Fibroblast of lung (primary cell): Measurements from ENCODE around the gene MORN4. TPM values are rescaled to one million over a fixed set of nuclear protein-coding genes. Genes with fewer than 3 reads are reported as not detected.

Source experiments
- DNase-seq, 2 donors: peaks; one replicate each; pipeline versions ENCODE4 v3.0.0 to v3.0.0-alpha.2; 2010; ENCODE audit warnings: low read depth in 2 of 2
- H2AFZ ChIP-seq: 2 replicates; pipeline ENCODE4 v1.5.1; 2012; ENCODE audit warnings: low read length, control low read depth, inconsistent platforms
- H3K27ac ChIP-seq: 2 replicates; pipeline ENCODE4 v1.5.1; 2011; ENCODE audit warnings: low read length, control low read depth; ENCODE audit not compliant: insufficient read depth
- H3K27me3 ChIP-seq: 2 replicates; pipeline ENCODE4 v1.5.1; 2011; ENCODE audit warnings: mild to moderate bottlenecking, low read length; ENCODE audit not compliant: control insufficient read depth, insufficient read depth
- H3K36me3 ChIP-seq: 2 replicates; pipeline ENCODE4 v1.5.1; 2011; ENCODE audit warnings: low read length; ENCODE audit not compliant: control insufficient read depth, insufficient read depth
- H3K4me1 ChIP-seq: 2 replicates; pipeline ENCODE4 v1.5.1; 2011; ENCODE audit warnings: low read length; ENCODE audit not compliant: control insufficient read depth, insufficient read depth; ENCODE audit errors: extremely low read depth
- H3K4me2 ChIP-seq: 2 replicates; pipeline ENCODE4 v1.5.1; 2011; ENCODE audit warnings: low read length, control low read depth; ENCODE audit not compliant: insufficient read depth; ENCODE audit errors: extremely low read depth
- H3K4me3 ChIP-seq, 4 experiments: fragments of 200-600 bp in 1 of 4; sonication (generic) in 1 of 4; replicated peaks in 1 of 4; 2 replicates each; pipeline ENCODE4 v1.5.1; 2011 to 2016; ENCODE audit warnings: low read length in 4 of 4, low read depth in 3 of 4, mild to moderate bottlenecking in 3 of 4, control low read depth in 2 of 4, inconsistent platforms in 1 of 4, mixed read lengths in 1 of 4; ENCODE audit not compliant: insufficient read depth in 1 of 4; ENCODE audit errors: control extremely low read depth in 1 of 4
- H3K79me2 ChIP-seq: 2 replicates; pipeline ENCODE4 v1.5.1; 2012; ENCODE audit warnings: mild to moderate bottlenecking, low read length, inconsistent platforms; ENCODE audit not compliant: control insufficient read depth, insufficient read depth
- H3K9ac ChIP-seq: 2 replicates; pipeline ENCODE4 v1.5.1; 2011; ENCODE audit warnings: mild to moderate bottlenecking, low read length, control low read depth; ENCODE audit not compliant: insufficient read depth
- H3K9me3 ChIP-seq: 2 replicates; pipeline ENCODE4 v1.5.1; 2012; ENCODE audit warnings: low read depth, low read length; ENCODE audit not compliant: control insufficient read depth, insufficient read depth
- H4K20me1 ChIP-seq: 2 replicates; pipeline ENCODE4 v1.5.1; 2011; ENCODE audit warnings: low read length; ENCODE audit not compliant: control insufficient read depth, insufficient read depth; ENCODE audit errors: extremely low read depth
- EZH2 ChIP-seq: IDR thresholded peaks from 2 replicates; pipeline ENCODE4 v1.5.1; 2012; ENCODE audit warnings: low read length, control low read depth, mild to moderate bottlenecking; ENCODE audit errors: missing control alignments
- polyA plus RNA-seq, 2 donors: library from polyadenylated mRNA; depleted of rRNA in 1 of 2; stranded (reverse) in 1 of 2; unstranded in 1 of 2; fragments of >200 nt; gene quantifications; 2 replicates each; pipeline ENCODE4 v1.2.1, GENCODE V29; 2011 to 2012; ENCODE audit warnings: missing spikeins in 1 of 2
- total RNA-seq: library from RNA; depleted of rRNA; stranded (reverse); fragments of >200 nt; gene quantifications from 2 replicates; pipeline ENCODE4 v1.2.1, GENCODE V29; 2014
- TF ChIP-seq, protein P1 (sequence below), 2 donors: IDR thresholded peaks in 1 of 2; conservative IDR thresholded peaks in 1 of 2; 1 replicate in 1 of 2; 2 replicates in 1 of 2; pipeline ENCODE4 v1.5.1; 2011 to 2012; ENCODE audit warnings: low read length in 2 of 2, control low read depth in 1 of 2, inconsistent platforms in 1 of 2, low read depth in 1 of 2, mild to moderate bottlenecking in 1 of 2

The MORN4 gene
- total and polyA plus RNA-seq, 2 donors (not counting 1 experiment from before 2014, with no cell fraction given) = 13.2 to 13.4 TPM

DNA sequence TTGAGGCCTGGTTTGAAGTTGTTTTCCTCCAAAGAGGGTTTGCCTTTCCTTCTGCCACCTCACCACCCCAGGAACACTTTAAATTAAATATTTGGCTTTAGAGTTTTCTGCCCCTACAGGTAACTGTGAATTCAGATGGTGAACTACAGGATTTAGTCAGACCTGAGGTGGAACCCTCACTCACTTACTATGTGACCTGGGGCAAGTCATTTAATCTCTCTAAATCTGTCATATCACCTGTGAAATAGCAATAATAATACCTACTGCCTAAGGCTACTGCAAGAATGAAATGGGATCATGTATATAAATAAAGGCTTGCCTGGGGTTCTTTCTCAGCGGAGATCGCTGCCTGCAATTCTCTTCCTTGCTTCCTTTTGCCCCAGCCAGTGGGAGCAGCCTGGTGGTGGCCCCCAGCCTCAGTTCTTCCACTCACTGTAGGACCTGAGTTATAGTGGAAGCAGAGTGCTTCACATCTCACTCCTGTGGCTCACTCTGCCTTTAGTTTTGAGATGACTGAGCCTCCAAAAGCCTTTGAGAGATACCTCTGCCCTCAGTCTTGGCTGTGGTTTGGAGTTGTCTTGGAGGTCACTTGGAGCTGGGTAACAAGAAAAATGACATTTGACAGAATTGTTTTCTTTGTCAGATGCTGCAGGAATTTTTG is 66.8 kb downstream of the MORN4 start:
- Histone ChIP-seq H4K20me1 (no peaks in the 10 kb centered on the region), H3K79me2 (no peaks in the 10 kb centered on the region), H3K4me2 (no peak overlapping the region), H3K27ac (no peak overlapping the region), H3K4me3 (no peak overlapping the region), H3K9ac (no peak overlapping the region), H2AFZ (no peak overlapping the region), H3K36me3 (peaks cover 2% of the 10 kb centered on the region), H3K4me1 (no peaks in the 10 kb centered on the region), H3K9me3 (no peaks in the 10 kb centered on the region), H3K27me3 (no peaks in the 10 kb centered on the region)
- TF ChIP-seq, protein P1, sequence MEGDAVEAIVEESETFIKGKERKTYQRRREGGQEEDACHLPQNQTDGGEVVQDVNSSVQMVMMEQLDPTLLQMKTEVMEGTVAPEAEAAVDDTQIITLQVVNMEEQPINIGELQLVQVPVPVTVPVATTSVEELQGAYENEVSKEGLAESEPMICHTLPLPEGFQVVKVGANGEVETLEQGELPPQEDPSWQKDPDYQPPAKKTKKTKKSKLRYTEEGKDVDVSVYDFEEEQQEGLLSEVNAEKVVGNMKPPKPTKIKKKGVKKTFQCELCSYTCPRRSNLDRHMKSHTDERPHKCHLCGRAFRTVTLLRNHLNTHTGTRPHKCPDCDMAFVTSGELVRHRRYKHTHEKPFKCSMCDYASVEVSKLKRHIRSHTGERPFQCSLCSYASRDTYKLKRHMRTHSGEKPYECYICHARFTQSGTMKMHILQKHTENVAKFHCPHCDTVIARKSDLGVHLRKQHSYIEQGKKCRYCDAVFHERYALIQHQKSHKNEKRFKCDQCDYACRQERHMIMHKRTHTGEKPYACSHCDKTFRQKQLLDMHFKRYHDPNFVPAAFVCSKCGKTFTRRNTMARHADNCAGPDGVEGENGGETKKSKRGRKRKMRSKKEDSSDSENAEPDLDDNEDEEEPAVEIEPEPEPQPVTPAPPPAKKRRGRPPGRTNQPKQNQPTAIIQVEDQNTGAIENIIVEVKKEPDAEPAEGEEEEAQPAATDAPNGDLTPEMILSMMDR (conservative IDR thresholded peaks at IDR 0.05 in 1 of 2, IDR thresholded peaks at IDR 0.05 in 1 of 2; ENCODE audit: low read depth in 1 of 2, low read length in 2 of 2) = no peak
- no peak for TF ChIP-seq EZH2
- DNase-seq = no peak

DNA sequence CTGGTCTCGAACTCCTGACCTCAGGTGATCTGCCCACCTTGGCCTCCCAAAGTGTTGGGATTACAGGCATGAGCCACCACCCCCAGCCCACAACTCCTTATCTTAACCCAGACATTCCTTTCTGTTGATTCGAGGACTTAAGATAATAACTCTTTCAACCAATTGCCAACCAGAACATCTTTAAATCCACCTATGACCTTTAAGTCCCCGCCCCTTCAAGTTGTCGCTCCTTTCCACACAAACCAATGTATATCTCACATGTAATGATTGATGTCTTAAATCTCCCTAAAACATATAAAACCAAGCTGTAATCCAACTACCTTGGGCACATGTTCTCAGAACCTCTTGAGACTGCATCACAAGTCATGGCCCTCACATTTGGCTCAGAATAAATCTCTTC is 68.5 kb downstream of the MORN4 start:
- Histone ChIP-seq H3K79me2 (no peaks in the 10 kb centered on the region), H4K20me1 (no peaks in the 10 kb centered on the region), H3K4me2 (no peak overlapping the region), H3K4me3 (no peak overlapping the region), H3K9me3 (no peaks in the 10 kb centered on the region), H3K36me3 (peaks cover 2% of the 10 kb centered on the region), H3K4me1 (no peaks in the 10 kb centered on the region), H2AFZ (no peak overlapping the region), H3K27ac (no peak overlapping the region), H3K27me3 (no peaks in the 10 kb centered on the region), H3K9ac (no peak overlapping the region)
- peak in 1 of 2 donors; percentile 58 for DNase-seq
- TF ChIP-seq, protein P1 (conservative IDR thresholded peaks at IDR 0.05 in 1 of 2, IDR thresholded peaks at IDR 0.05 in 1 of 2; ENCODE audit: low read depth in 1 of 2, low read length in 2 of 2) = no peak
- no peak for TF ChIP-seq EZH2

Other genes starting within 250 kb of the MORN4 start
- gene RRP12, start 232.2 kb downstream of the MORN4 start, total RNA-seq = 10.5 and 10.7 TPM in 2 replicates
- gene RRP12, start 232.2 kb downstream of the MORN4 start, polyA plus RNA-seq = 6.1 and 11.1 TPM in 2 replicates
- 165 and 209 TPM in 2 replicates for gene PGAM1, start 207.3 kb downstream of the MORN4 start, total RNA-seq
- 498 and 510 TPM in 2 replicates for gene PGAM1, start 207.3 kb downstream of the MORN4 start, polyA plus RNA-seq
- gene EXOSC1, start 187.5 kb downstream of the MORN4 start, total RNA-seq = 32.7 and 33.1 TPM in 2 replicates
- 39.5 and 45.4 TPM in 2 replicates for gene EXOSC1, start 187.5 kb downstream of the MORN4 start, polyA plus RNA-seq
- 33.4 and 39.3 TPM in 2 replicates for gene ZDHHC16, start 187.3 kb downstream of the MORN4 start, total RNA-seq
- 60.2 and 69.6 TPM in 2 replicates for gene ZDHHC16, start 187.3 kb downstream of the MORN4 start, polyA plus RNA-seq
- gene MMS19, start 135.1 kb downstream of the MORN4 start, total RNA-seq = 43.7 and 64.7 TPM in 2 replicates
- gene MMS19, start 135.1 kb downstream of the MORN4 start, polyA plus RNA-seq = 44.7 and 53.9 TPM in 2 replicates
- gene UBTD1, start 134.6 kb downstream of the MORN4 start, total RNA-seq = 20.3 and 22.0 TPM in 2 replicates
- 10.7 and 15.0 TPM in 2 replicates for gene UBTD1, start 134.6 kb downstream of the MORN4 start, polyA plus RNA-seq
- 1.8 TPM in 2 replicates for gene ANKRD2, start 60.7 kb downstream of the MORN4 start, total RNA-seq
- 0.26 and 0.47 TPM in 2 replicates for gene ANKRD2, start 60.7 kb downstream of the MORN4 start, polyA plus RNA-seq
- 1.0 and 1.5 TPM in 2 replicates for gene HOGA1, start 49.1 kb downstream of the MORN4 start, total RNA-seq
- gene HOGA1, start 49.1 kb downstream of the MORN4 start, polyA plus RNA-seq = 0.58 and 0.79 TPM in 2 replicates
- gene C10orf62, start 43.8 kb downstream of the MORN4 start, total RNA-seq = not detected in 2 replicates
- gene C10orf62, start 43.8 kb downstream of the MORN4 start, polyA plus RNA-seq = not detected in 2 replicates
- 16.4 and 26.6 TPM in 2 replicates for gene PI4K2A, start 7.2 kb upstream of the MORN4 start, total RNA-seq
- gene PI4K2A, start 7.2 kb upstream of the MORN4 start, polyA plus RNA-seq = 30.7 and 47.2 TPM in 2 replicates
- 31.8 and 77.5 TPM in 2 replicates for gene AVPI1, start 53.7 kb upstream of the MORN4 start, total RNA-seq
- 14.3 and 14.9 TPM in 2 replicates for gene AVPI1, start 53.7 kb upstream of the MORN4 start, polyA plus RNA-seq
- 12.1 and 16.3 TPM in 2 replicates for gene MARVELD1, start 80.2 kb upstream of the MORN4 start, total RNA-seq
- gene MARVELD1, start 80.2 kb upstream of the MORN4 start, polyA plus RNA-seq = 106 and 132 TPM in 2 replicates
- gene ZFYVE27, start 103.6 kb upstream of the MORN4 start, total RNA-seq = 16.9 and 22.1 TPM in 2 replicates
- gene ZFYVE27, start 103.6 kb upstream of the MORN4 start, polyA plus RNA-seq = 7.7 and 8.3 TPM in 2 replicates
- not detected in 2 replicates for gene SFRP5, start 138.5 kb upstream of the MORN4 start, total RNA-seq
- not detected in 2 replicates for gene SFRP5, start 138.5 kb upstream of the MORN4 start, polyA plus RNA-seq
- under 0.01 TPM in 1 of 2 replicates, not detected in the other for gene GOLGA7B, start 216.3 kb upstream of the MORN4 start, total RNA-seq
- gene GOLGA7B, start 216.3 kb upstream of the MORN4 start, polyA plus RNA-seq = not detected in 2 replicates